Measurements from ENCODE around the gene PTOV1.

GRCh38 chr19:49880162-49880869 is 29.4 kb downstream of the PTOV1 start:
- TF ChIP-seq CTCF (IDR thresholded peaks at IDR 0.05) (no peak), ZFX (IDR thresholded peaks at IDR 0.05; ENCODE audit: borderline replicate concordance) (no peak)

Measured in 22Rv1 (cell line).